Measurements from ENCODE around the gene POU3F2. TPM values are rescaled to one million over a fixed set of nuclear protein-coding genes. Genes with fewer than 3 reads are reported as not detected.

POU3F2 gene
- polyA plus RNA-seq, 4 donors = 0.06 to 0.14 (median 0.07) TPM

Other genes starting within 250 kb of the POU3F2 start
- 10 to 100 TPM; 20.4 to 31.3 (median 28.7) TPM for gene FBXL4, start 113.4 kb downstream of the POU3F2 start, polyA plus RNA-seq (ENCODE audit: insufficient read length in 4 of 4)